WTC11 (cell line): ENCODE results near the gene GDAP2.

Experiments used
- ETV6 ChIP-seq: sonication (generic); formaldehyde crosslinking; IDR thresholded peaks from 2 replicates; pipeline ENCODE4 v1.8.1; 2022; ENCODE audit warnings: mild to moderate bottlenecking, missing genetic modification reagents
- SP1 ChIP-seq: sonication (generic); formaldehyde crosslinking; conservative IDR thresholded peaks from 2 replicates; pipeline ENCODE4 v1.8.1; 2022; ENCODE audit warnings: missing genetic modification reagents
- ZNF219 ChIP-seq: sonication (generic); formaldehyde crosslinking; IDR thresholded peaks from 2 replicates; pipeline ENCODE4 v1.8.0; 2023; ENCODE audit warnings: missing genetic modification reagents, mild to moderate bottlenecking, borderline replicate concordance
- TF ChIP-seq, protein P1 (sequence below): fragments of 200-600 bp; IDR thresholded peaks from 2 replicates; pipeline ENCODE4 v1.8.0; 2022; ENCODE audit warnings: antibody characterized with exemption
- TF ChIP-seq, protein P2 (sequence below): sonication (generic); formaldehyde crosslinking; IDR thresholded peaks from 2 replicates; pipeline ENCODE4 v1.8.1; 2023; ENCODE audit warnings: mild to moderate bottlenecking, missing genetic modification reagents, moderate library complexity
- TF ChIP-seq, protein P3 (sequence below): sonication (generic); formaldehyde crosslinking; conservative IDR thresholded peaks from 2 replicates; pipeline ENCODE4 v1.8.1; 2023; ENCODE audit warnings: mild to moderate bottlenecking, low read depth, missing genetic modification reagents, moderate library complexity

DNA sequence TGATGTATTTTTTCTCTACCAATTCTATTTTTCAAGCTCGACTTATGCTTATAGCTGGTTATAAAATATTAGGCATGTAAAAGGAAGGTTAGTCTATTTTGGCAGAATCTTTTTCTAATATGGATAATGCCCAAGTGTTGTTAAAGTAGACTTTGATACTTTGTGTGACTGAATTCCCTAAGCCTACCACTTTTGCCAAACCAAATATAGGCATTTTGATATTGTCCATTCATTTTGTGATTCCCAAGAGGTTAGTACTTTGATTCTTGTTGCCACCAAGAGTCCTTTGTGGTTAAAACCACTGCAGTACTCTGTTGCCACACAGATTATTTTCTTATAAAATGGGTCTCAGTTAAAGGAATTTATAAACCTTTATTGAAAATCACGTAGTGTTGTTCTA lies 4.3 kb upstream of the GDAP2 start:
- TF ChIP-seq, protein P1, sequence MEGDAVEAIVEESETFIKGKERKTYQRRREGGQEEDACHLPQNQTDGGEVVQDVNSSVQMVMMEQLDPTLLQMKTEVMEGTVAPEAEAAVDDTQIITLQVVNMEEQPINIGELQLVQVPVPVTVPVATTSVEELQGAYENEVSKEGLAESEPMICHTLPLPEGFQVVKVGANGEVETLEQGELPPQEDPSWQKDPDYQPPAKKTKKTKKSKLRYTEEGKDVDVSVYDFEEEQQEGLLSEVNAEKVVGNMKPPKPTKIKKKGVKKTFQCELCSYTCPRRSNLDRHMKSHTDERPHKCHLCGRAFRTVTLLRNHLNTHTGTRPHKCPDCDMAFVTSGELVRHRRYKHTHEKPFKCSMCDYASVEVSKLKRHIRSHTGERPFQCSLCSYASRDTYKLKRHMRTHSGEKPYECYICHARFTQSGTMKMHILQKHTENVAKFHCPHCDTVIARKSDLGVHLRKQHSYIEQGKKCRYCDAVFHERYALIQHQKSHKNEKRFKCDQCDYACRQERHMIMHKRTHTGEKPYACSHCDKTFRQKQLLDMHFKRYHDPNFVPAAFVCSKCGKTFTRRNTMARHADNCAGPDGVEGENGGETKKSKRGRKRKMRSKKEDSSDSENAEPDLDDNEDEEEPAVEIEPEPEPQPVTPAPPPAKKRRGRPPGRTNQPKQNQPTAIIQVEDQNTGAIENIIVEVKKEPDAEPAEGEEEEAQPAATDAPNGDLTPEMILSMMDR: no peak
- TF ChIP-seq, protein P2, sequence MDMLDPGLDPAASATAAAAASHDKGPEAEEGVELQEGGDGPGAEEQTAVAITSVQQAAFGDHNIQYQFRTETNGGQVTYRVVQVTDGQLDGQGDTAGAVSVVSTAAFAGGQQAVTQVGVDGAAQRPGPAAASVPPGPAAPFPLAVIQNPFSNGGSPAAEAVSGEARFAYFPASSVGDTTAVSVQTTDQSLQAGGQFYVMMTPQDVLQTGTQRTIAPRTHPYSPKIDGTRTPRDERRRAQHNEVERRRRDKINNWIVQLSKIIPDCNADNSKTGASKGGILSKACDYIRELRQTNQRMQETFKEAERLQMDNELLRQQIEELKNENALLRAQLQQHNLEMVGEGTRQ: no peak
- no peak for TF ChIP-seq ETV6 (CRISPR knock-in tag)
- no peak for TF ChIP-seq ZNF219
- TF ChIP-seq, protein P3, sequence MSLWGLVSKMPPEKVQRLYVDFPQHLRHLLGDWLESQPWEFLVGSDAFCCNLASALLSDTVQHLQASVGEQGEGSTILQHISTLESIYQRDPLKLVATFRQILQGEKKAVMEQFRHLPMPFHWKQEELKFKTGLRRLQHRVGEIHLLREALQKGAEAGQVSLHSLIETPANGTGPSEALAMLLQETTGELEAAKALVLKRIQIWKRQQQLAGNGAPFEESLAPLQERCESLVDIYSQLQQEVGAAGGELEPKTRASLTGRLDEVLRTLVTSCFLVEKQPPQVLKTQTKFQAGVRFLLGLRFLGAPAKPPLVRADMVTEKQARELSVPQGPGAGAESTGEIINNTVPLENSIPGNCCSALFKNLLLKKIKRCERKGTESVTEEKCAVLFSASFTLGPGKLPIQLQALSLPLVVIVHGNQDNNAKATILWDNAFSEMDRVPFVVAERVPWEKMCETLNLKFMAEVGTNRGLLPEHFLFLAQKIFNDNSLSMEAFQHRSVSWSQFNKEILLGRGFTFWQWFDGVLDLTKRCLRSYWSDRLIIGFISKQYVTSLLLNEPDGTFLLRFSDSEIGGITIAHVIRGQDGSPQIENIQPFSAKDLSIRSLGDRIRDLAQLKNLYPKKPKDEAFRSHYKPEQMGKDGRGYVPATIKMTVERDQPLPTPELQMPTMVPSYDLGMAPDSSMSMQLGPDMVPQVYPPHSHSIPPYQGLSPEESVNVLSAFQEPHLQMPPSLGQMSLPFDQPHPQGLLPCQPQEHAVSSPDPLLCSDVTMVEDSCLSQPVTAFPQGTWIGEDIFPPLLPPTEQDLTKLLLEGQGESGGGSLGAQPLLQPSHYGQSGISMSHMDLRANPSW (CRISPR knock-in tag): no peak
- no peak for TF ChIP-seq SP1 (CRISPR knock-in tag)
